Mammary epithelial cell (primary cell): Measurements from ENCODE around the gene LRRC3C.

Experiments used
- CTCF ChIP-seq, 2 donors: IDR thresholded peaks in 1 of 2; conservative IDR thresholded peaks in 1 of 2; 2 replicates each; pipeline ENCODE4 v1.5.1; 2011 to 2012; ENCODE audit warnings: inconsistent platforms in 2 of 2, low read length in 2 of 2, mild to moderate bottlenecking in 2 of 2, control low read depth in 1 of 2, low read depth in 1 of 2; ENCODE audit not compliant: insufficient read depth in 1 of 2; ENCODE audit errors: extremely low read depth in 1 of 2
- EZH2 ChIP-seq: IDR thresholded peaks from 2 replicates; pipeline ENCODE4 v1.6.1; 2012; ENCODE audit warnings: low read length, inconsistent platforms, borderline replicate concordance

- TF ChIP-seq CTCF (conservative IDR thresholded peaks at IDR 0.05 in 1 of 2, IDR thresholded peaks at IDR 0.05 in 1 of 2; ENCODE audit: extremely low read depth in 1 of 2, insufficient read depth in 1 of 2, low read depth in 1 of 2, low read length in 2 of 2) (no peak), EZH2 (no peak)
Observed at GRCh38 chr17:39966771-39967170, 39.2 kb downstream of the LRRC3C start.
